HG03469 (cell line): ENCODE results near the gene BCO1.

Source experiments
- ATAC-seq: cut with Tn5 transposase; IDR thresholded peaks from one replicate; pipeline ENCODE4 v1.9.1; 2021; ENCODE audit warnings: mild to moderate bottlenecking, moderate library complexity, moderate number of reproducible peaks; ENCODE audit not compliant: unreplicated experiment

The BCO1 gene

GRCh38 chr16:81315271-81316175 lies 77.0 kb downstream of the BCO1 start:
- ATAC-seq, result no peak

GRCh38 chr16:81316176-81316496 lies 77.6 kb downstream of the BCO1 start:
- no peak for ATAC-seq

GRCh38 chr16:81318711-81319110 lies 80.2 kb downstream of the BCO1 start:
- no peak for ATAC-seq

GRCh38 chr16:81319221-81319912 lies 80.9 kb downstream of the BCO1 start:
- ATAC-seq, result no peak

- no peak for ATAC-seq
Observed at GRCh38 chr16:81321039-81321438, 82.5 kb downstream of the BCO1 start.

- ATAC-seq, result no peak
Observed at GRCh38 chr16:81321536-81321935, 83.0 kb downstream of the BCO1 start.

GRCh38 chr16:81324808-81325207 lies 86.3 kb downstream of the BCO1 start:
- ATAC-seq, result no peak

- ATAC-seq, result no peak
Observed at GRCh38 chr16:81327011-81327410, 88.5 kb downstream of the BCO1 start.

- ATAC-seq, result no peak
Observed at GRCh38 chr16:81327447-81328196, 89.1 kb downstream of the BCO1 start.

- no peak for ATAC-seq
Observed at GRCh38 chr16:81329947-81330346, 91.5 kb downstream of the BCO1 start.

- ATAC-seq, result no peak
Observed at GRCh38 chr16:81333356-81333755, 94.9 kb downstream of the BCO1 start.

GRCh38 chr16:81335669-81336068 lies 97.2 kb downstream of the BCO1 start:
- no peak for ATAC-seq

- no peak for ATAC-seq
Observed at GRCh38 chr16:81337097-81337496, 98.6 kb downstream of the BCO1 start.
